DND-41 (cell line): Measurements from ENCODE around the gene ZNF580.

ENCODE experiments used
- CTCF ChIP-seq: IDR thresholded peaks from 2 replicates; pipeline ENCODE4 v1.5.1; 2012; ENCODE audit warnings: borderline replicate concordance, low read length, moderate library complexity, mild to moderate bottlenecking; ENCODE audit not compliant: poor library complexity, severe bottlenecking; ENCODE audit errors: extremely low read depth
- EZH2 ChIP-seq: IDR thresholded peaks from 3 replicates; pipeline ENCODE4 v1.6.1; 2012; ENCODE audit warnings: borderline replicate concordance, low read depth, mild to moderate bottlenecking, moderate library complexity, low read length, inconsistent platforms; ENCODE audit not compliant: severe bottlenecking

- TF ChIP-seq CTCF (no peak), EZH2 (no peak)
These were observed 33.6 kb downstream of the ZNF580 start for GRCh38 chr19:55674459-55674840.
